H9 (cell line): Measurements from ENCODE around the gene CDK2. TPM values are rescaled to one million over a fixed set of nuclear protein-coding genes. Genes with fewer than 3 reads are reported as not detected.

Experiments
- DNase-seq: peaks from one replicate; pipeline ENCODE4 v3.0.0-alpha.2; 2017
- H2AFZ ChIP-seq: one replicate; pipeline ENCODE4 v1.6.1; 2013; ENCODE audit warnings: mild to moderate bottlenecking, low read length, control low read depth, moderate library complexity
- H2AK5ac ChIP-seq: 2 replicates; pipeline ENCODE4 v1.6.1; 2013; ENCODE audit warnings: low read length, control low read depth, mixed read lengths; ENCODE audit not compliant: insufficient read length
- H2BK120ac ChIP-seq: one replicate; pipeline ENCODE4 v1.6.1; 2013; ENCODE audit warnings: low read depth, mild to moderate bottlenecking, low read length, control low read depth, inconsistent platforms; ENCODE audit not compliant: poor library complexity, severe bottlenecking
- H2BK12ac ChIP-seq: 2 replicates; pipeline ENCODE4 v1.6.1; 2013; ENCODE audit warnings: low read length, control low read depth, mixed read lengths, low read depth; ENCODE audit not compliant: insufficient read length
- H2BK15ac ChIP-seq: 2 replicates; pipeline ENCODE4 v1.6.1; 2013; ENCODE audit warnings: low read depth, low read length, control low read depth
- H2BK20ac ChIP-seq: one replicate; pipeline ENCODE4 v1.6.1; 2013; ENCODE audit warnings: low read depth, mild to moderate bottlenecking, low read length, control low read depth, inconsistent platforms; ENCODE audit not compliant: poor library complexity, severe bottlenecking
- H2BK5ac ChIP-seq: 2 replicates; pipeline ENCODE4 v1.6.1; 2013; ENCODE audit warnings: low read length, control low read depth, mixed read lengths; ENCODE audit not compliant: insufficient read length
- H3K14ac ChIP-seq: 2 replicates; pipeline ENCODE4 v1.6.1; 2013; ENCODE audit warnings: low read length, control low read depth; ENCODE audit not compliant: insufficient read depth
- H3K18ac ChIP-seq: 2 replicates; pipeline ENCODE4 v1.6.1; 2013; ENCODE audit warnings: low read depth, mild to moderate bottlenecking, mixed read lengths, low read length, control low read depth; ENCODE audit not compliant: insufficient read length
- H3K23ac ChIP-seq: 2 replicates; pipeline ENCODE4 v1.6.1; 2013; ENCODE audit warnings: low read length, control low read depth, mixed read lengths, low read depth; ENCODE audit not compliant: insufficient read length
- H3K23me2 ChIP-seq: 2 replicates; pipeline ENCODE4 v1.6.1; 2013; ENCODE audit warnings: low read depth, mild to moderate bottlenecking, mixed read lengths, low read length, control low read depth; ENCODE audit not compliant: insufficient read length, poor library complexity, severe bottlenecking
- H3K27ac ChIP-seq: 2 replicates; pipeline ENCODE4 v1.5.1; 2013; ENCODE audit warnings: low read length, control low read depth, mixed read lengths, low read depth; ENCODE audit not compliant: insufficient read length
- H3K27me3 ChIP-seq: 2 replicates; pipeline ENCODE4 v1.6.1; 2013; ENCODE audit warnings: low read length, control low read depth, inconsistent platforms; ENCODE audit not compliant: insufficient read depth
- H3K4ac ChIP-seq: 2 replicates; pipeline ENCODE4 v1.6.1; 2013; ENCODE audit warnings: low read depth, mild to moderate bottlenecking, control low read depth, inconsistent platforms, low read length, moderate library complexity
- H3K4me1 ChIP-seq: 2 replicates; pipeline ENCODE4 v1.6.1; 2013; ENCODE audit warnings: low read length, control low read depth, inconsistent platforms; ENCODE audit not compliant: insufficient read depth
- H3K4me2 ChIP-seq: 2 replicates; pipeline ENCODE4 v1.6.1; 2013; ENCODE audit warnings: low read length, control low read depth, mixed read lengths; ENCODE audit not compliant: insufficient read length, insufficient read depth
- H3K56ac ChIP-seq: 2 replicates; pipeline ENCODE4 v1.6.1; 2013; ENCODE audit warnings: low read depth, mild to moderate bottlenecking, mixed read lengths, low read length, control low read depth; ENCODE audit not compliant: insufficient read length
- H3K79me1 ChIP-seq: 2 replicates; pipeline ENCODE4 v1.6.1; 2013; ENCODE audit warnings: low read depth, mild to moderate bottlenecking, moderate library complexity, low read length, control low read depth, inconsistent platforms; ENCODE audit not compliant: insufficient read depth, poor library complexity, severe bottlenecking
- H3K79me2 ChIP-seq: 2 replicates; pipeline ENCODE4 v1.6.1; 2013; ENCODE audit warnings: low read length, control low read depth, inconsistent platforms; ENCODE audit not compliant: insufficient read depth
- H3K9ac ChIP-seq: 2 replicates; pipeline ENCODE4 v1.6.1; 2013; ENCODE audit warnings: low read length, control low read depth, mixed read lengths; ENCODE audit not compliant: insufficient read length; ENCODE audit errors: extremely low read depth
- H3K9me3 ChIP-seq: one replicate; pipeline ENCODE4 v1.6.1; 2013; ENCODE audit warnings: low read depth, low read length, inconsistent platforms; ENCODE audit not compliant: control insufficient read depth
- H3T11ph ChIP-seq: one replicate; pipeline ENCODE4 v1.6.1; 2013; ENCODE audit warnings: mild to moderate bottlenecking, low read length, control low read depth, inconsistent platforms
- H4K20me1 ChIP-seq: one replicate; pipeline ENCODE4 v1.6.1; 2013; ENCODE audit not compliant: control insufficient read depth, insufficient read length, insufficient read depth
- H4K5ac ChIP-seq: 2 replicates; pipeline ENCODE4 v1.6.1; 2013; ENCODE audit warnings: low read depth, mild to moderate bottlenecking, mixed read lengths, low read length, control low read depth; ENCODE audit not compliant: insufficient read length
- H4K8ac ChIP-seq: replicated peaks from 2 replicates; pipeline ENCODE4 v1.6.1; 2013; ENCODE audit warnings: low read length, control low read depth, mixed read lengths, low read depth; ENCODE audit not compliant: insufficient read length
- H4K91ac ChIP-seq: 2 replicates; pipeline ENCODE4 v1.6.1; 2013; ENCODE audit warnings: low read depth, mild to moderate bottlenecking, moderate library complexity, mixed read lengths, low read length, control low read depth; ENCODE audit not compliant: insufficient read length
- H3K27ac Mint-ChIP-seq, 3 experiments: 2 replicates in 2 of 3; 3 replicates in 1 of 3; pipeline ENCODE4 v1.8.0; 2020 to 2021; ENCODE audit warnings: mixed read lengths in 3 of 3, mild to moderate bottlenecking in 1 of 3, moderate library complexity in 1 of 3
- H3K27me3 Mint-ChIP-seq: 2 replicates; pipeline ENCODE4 v1.8.0; 2021; ENCODE audit warnings: low read depth, mild to moderate bottlenecking, moderate library complexity, mixed read lengths
- H3K36me3 Mint-ChIP-seq, 3 experiments: 2 replicates in 2 of 3; 3 replicates in 1 of 3; pipeline ENCODE4 v1.8.0; 2020 to 2021; ENCODE audit warnings: low read depth in 3 of 3, mixed read lengths in 3 of 3; ENCODE audit not compliant: insufficient read depth in 1 of 3
- H3K4me1 Mint-ChIP-seq, 2 experiments: 2 replicates each; pipeline ENCODE4 v1.8.0; 2020; ENCODE audit warnings: mixed read lengths in 2 of 2
- H3K4me3 Mint-ChIP-seq, 2 experiments: 2 replicates in 1 of 2; 3 replicates in 1 of 2; pipeline ENCODE4 v1.8.0; 2020 to 2021; ENCODE audit warnings: mild to moderate bottlenecking in 2 of 2, mixed read lengths in 2 of 2, moderate library complexity in 1 of 2
- H3K9me3 Mint-ChIP-seq, 2 experiments: 2 replicates in 1 of 2; 3 replicates in 1 of 2; pipeline ENCODE4 v1.8.0; 2020; ENCODE audit warnings: mild to moderate bottlenecking in 2 of 2, mixed read lengths in 2 of 2, moderate library complexity in 1 of 2
- whole genome bisulfite sequencing: extraction: QIAGEN DNeasy Blood & Tissue Kit; methylation state at CpG from one replicate; pipeline ENCODE4 v1.1.7; 2013; ENCODE audit warnings: missing lambda C conversion rate, low lambda C conversion rate, mixed read lengths; ENCODE audit not compliant: insufficient read length; ENCODE audit errors: extremely low coverage; 5-methylcytosine and 5-hydroxymethylcytosine counted together
- total RNA-seq: library from RNA; stranded (reverse); gene quantifications from 2 replicates; pipeline ENCODE4 v1.2.1, GENCODE V29; 2021
- TF ChIP-seq, protein P1 (sequence below): fragments of 200-600 bp; sonication (generic); conservative IDR thresholded peaks from 3 replicates; pipeline ENCODE4 v1.8.0; 2021; ENCODE audit warnings: antibody characterized with exemption, mild to moderate bottlenecking

Gene CDK2
- total RNA-seq, 1 experiment from 2014 or later = 60.8 TPM

DNA sequence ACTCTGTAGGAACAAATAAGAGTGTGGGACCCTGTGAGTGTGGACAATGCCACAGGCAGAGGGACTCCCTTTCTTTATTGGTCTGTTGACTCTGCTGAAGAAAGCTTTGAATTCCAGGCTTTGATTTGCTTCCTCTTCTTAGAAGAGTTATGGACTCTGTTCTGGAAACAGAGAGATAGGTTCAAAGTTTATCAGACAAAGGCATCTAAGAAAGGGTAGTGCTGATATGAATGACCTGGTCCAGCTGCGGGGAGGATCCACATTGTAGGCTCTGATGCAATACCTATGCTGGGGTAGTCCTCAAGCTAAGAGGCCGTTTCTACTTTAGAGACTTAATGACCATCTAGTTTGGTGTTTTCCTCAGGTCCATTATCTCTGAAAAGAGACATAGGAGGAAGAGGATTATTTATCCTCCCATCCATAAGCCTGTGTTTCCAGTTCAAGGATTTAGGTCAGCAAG is 43.5 kb downstream of the CDK2 start:
- Histone ChIP-seq H2AFZ (no peak overlapping the region), H2BK15ac (no peak overlapping the region), H2BK120ac (no peak overlapping the region), H4K8ac (no peak overlapping the region), H2BK20ac (no peak overlapping the region), H3K23me2 (peaks cover 7% of the 10 kb centered on the region), H3K56ac (no peak overlapping the region), H3K4me1 (no peaks in the 10 kb centered on the region), H3K4ac (no peak overlapping the region), H3K79me2 (no peaks in the 10 kb centered on the region), H3K27ac (no peak overlapping the region), H4K20me1 (no peaks in the 10 kb centered on the region), H3K14ac (no peak overlapping the region), H2BK12ac (no peak overlapping the region), H2BK5ac (no peak overlapping the region), H3K27me3 (no peaks in the 10 kb centered on the region), H4K5ac (no peak overlapping the region), H3K9ac (no peak overlapping the region), H2AK5ac (no peak overlapping the region), H3K79me1 (no peaks in the 10 kb centered on the region), H3K4me2 (no peak overlapping the region), H3K9me3 (no peaks in the 10 kb centered on the region), H3K23ac (no peak overlapping the region), H3K18ac (no peak overlapping the region), H3T11ph (no peak overlapping the region), H4K91ac (no peak overlapping the region)
- Mint-ChIP-seq H3K27me3 (no peaks in the 10 kb centered on the region), H3K27ac (peak overlapping the region in 1 of 3 experiments; percentile 35; a peak in 3 of 7 replicates), H3K4me3 (no peak overlapping the region; a peak in 1 of 5 replicates), H3K9me3 (no peaks in the 10 kb centered on the region), H3K36me3 (peaks cover 2 to 11% (median 5%) of the 10 kb centered on the region in 3 experiments; a peak in 6 of 7 replicates), H3K4me1 (peaks cover 8 to 15% of the 10 kb centered on the region in 2 experiments)
- TF ChIP-seq, protein P1, sequence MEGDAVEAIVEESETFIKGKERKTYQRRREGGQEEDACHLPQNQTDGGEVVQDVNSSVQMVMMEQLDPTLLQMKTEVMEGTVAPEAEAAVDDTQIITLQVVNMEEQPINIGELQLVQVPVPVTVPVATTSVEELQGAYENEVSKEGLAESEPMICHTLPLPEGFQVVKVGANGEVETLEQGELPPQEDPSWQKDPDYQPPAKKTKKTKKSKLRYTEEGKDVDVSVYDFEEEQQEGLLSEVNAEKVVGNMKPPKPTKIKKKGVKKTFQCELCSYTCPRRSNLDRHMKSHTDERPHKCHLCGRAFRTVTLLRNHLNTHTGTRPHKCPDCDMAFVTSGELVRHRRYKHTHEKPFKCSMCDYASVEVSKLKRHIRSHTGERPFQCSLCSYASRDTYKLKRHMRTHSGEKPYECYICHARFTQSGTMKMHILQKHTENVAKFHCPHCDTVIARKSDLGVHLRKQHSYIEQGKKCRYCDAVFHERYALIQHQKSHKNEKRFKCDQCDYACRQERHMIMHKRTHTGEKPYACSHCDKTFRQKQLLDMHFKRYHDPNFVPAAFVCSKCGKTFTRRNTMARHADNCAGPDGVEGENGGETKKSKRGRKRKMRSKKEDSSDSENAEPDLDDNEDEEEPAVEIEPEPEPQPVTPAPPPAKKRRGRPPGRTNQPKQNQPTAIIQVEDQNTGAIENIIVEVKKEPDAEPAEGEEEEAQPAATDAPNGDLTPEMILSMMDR = no peak
- WGBS = no CpG with 5 or more reads among the region's 2 CpGs
- no peak for DNase-seq
